Activated CD8-positive, alpha-beta T cell treated with anti-CD3 and anti-CD28 coated beads for 36 hours (primary cell): ENCODE data around the gene S100A7A. TPM values are rescaled to one million over a fixed set of nuclear protein-coding genes. Genes with fewer than 3 reads are reported as not detected.
"Not testable (repeated sequence)": the region's sequence is repeated elsewhere in the genome, so short reads cannot be mapped to it uniquely, and the experiment has no call there.

Experiments used
- ATAC-seq: fragments of 200-7000 bp; cut with Tn5 transposase; one replicate; pipeline ENCODE4 v1.10.0; 2021; ENCODE audit warnings: mild to moderate bottlenecking, moderate library complexity
- CTCF ChIA-PET: fragments of 350-600 bp; sonication (Branson Sonifier 250); formaldehyde crosslinking; loops from one replicate; lab custom pipeline; 2021; ENCODE audit warnings: antibody characterized with exemption; lab: Charles Lee
- POLR2A ChIA-PET: fragments of 350-600 bp; sonication (Branson Sonifier 250); formaldehyde crosslinking; loops from one replicate; lab custom pipeline; 2021; ENCODE audit warnings: antibody characterized with exemption; lab: Charles Lee
- DNase-seq: peaks from one replicate; pipeline ENCODE4 v3.0.0-alpha.2; 2020
- H3K27ac Mint-ChIP-seq: one replicate; pipeline ENCODE4 v1.8.0; 2021; ENCODE audit warnings: mild to moderate bottlenecking, mixed read lengths
- H3K27me3 Mint-ChIP-seq: one replicate; pipeline ENCODE4 v1.8.0; 2021; ENCODE audit warnings: mixed read lengths
- H3K36me3 Mint-ChIP-seq: one replicate; pipeline ENCODE4 v1.8.0; 2021; ENCODE audit warnings: low read depth, mixed read lengths
- H3K4me1 Mint-ChIP-seq: one replicate; pipeline ENCODE4 v1.8.0; 2021; ENCODE audit warnings: low read depth, mixed read lengths
- H3K4me3 Mint-ChIP-seq: one replicate; pipeline ENCODE4 v1.8.0; 2021; ENCODE audit warnings: mild to moderate bottlenecking, moderate library complexity, mixed read lengths
- H3K9me3 Mint-ChIP-seq: one replicate; pipeline ENCODE4 v1.8.0; 2021; ENCODE audit warnings: mixed read lengths
- CTCF ChIP-seq: fragments of 200-600 bp; IDR thresholded peaks from one replicate; pipeline ENCODE4 v1.8.0; 2022; ENCODE audit warnings: antibody characterized with exemption, mild to moderate bottlenecking
- intact Hi-C: fragments of 100-400 bp; cut with micrococcal nuclease; formaldehyde crosslinking; loops from one replicate; pipeline ENCODE4 v1.10.0; 2022
- total RNA-seq, 2 experiments: library from RNA; stranded (reverse); gene quantifications; one replicate each; pipeline ENCODE4 v1.2.3, GENCODE V29; 2021

Gene S100A7A
- total RNA-seq, 2 experiments from 2014 or later, result not detected

DNA sequence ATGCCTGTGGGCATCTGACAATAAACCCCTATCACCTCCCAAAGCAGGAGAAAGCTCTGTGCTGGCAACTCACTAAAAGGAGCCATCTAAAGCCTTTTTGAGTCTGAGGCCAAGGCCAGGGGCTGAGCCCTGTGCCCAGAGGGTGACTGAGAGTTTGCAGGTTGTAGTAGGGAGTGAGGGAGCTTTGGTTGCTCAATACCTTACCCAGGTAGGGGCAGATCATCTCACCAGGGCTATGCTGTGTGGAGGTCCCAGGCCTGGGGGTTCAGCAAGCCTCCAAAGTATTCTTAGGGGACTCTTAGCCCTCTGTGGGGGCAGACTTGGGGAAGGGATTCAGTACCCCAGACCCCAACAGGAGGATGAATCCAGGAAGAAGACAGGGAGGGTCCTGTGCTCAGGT is 23.0 kb downstream of the S100A7A start:
- peaks cover 16% of the 10 kb centered on the region for H3K27me3 Mint-ChIP-seq

DNA sequence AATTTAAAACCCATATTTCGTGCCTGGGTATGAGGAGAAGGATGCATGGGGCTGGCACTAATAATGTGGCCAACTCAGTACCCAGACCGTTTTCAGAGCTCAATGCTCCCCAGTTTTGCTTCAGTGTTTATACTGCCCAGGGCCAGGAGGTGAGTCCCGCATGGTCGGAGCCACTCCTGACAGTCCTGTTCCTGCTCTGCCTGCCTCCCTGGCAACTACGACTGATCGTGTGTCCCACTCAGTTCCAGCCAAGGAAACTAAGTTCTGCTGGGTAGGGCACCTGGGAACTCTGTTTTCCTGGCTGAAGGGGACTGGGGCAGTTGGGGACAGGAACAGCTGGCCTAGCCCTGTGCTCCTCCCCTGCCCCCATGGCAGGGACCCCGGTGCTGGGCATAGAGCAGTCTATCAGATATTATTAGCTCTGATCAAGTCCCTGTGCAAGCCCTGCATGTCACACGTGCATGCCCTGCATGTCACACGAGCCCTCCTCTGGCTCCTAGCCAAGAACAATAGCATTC is 25.0 kb downstream of the S100A7A start:
- TF ChIP-seq CTCF, result no peak
- ChIA-PET CTCF (interaction anchor here (0.7 kb wide), 1 partner anchor 53 kb away, joined by 3 read pairs; no protein-coding TSS in a partner anchor), POLR2A (no interaction called here)
- H3K9me3 Mint-ChIP-seq, result no peaks in the 10 kb centered on the region
- H3K36me3 Mint-ChIP-seq, result no peaks in the 10 kb centered on the region
- DNase-seq, result no peak
- peaks cover 22% of the 10 kb centered on the region for H3K27me3 Mint-ChIP-seq
- H3K4me1 Mint-ChIP-seq, result no peaks in the 10 kb centered on the region
- H3K4me3 Mint-ChIP-seq, result no peak overlapping the region
- ATAC-seq, result no peak
- intact Hi-C loops, result no loop called here
- H3K27ac Mint-ChIP-seq, result no peak overlapping the region

More for the DNA sequence above, 23.0 kb downstream of the S100A7A start:
- ATAC-seq (no peak), DNase-seq (no peak)
- TF ChIP-seq CTCF, result no peak
- intact Hi-C loops, result no loop called here
- H3K4me1 Mint-ChIP-seq, result no peaks in the 10 kb centered on the region
- no peaks in the 10 kb centered on the region for H3K9me3 Mint-ChIP-seq
- no peak overlapping the region for H3K4me3 Mint-ChIP-seq
- no peak overlapping the region for H3K27ac Mint-ChIP-seq
- ChIA-PET POLR2A (no interaction called here), CTCF (interaction anchor here (0.9 kb wide), 1 partner anchor 27 kb away, joined by 3 read pairs; no protein-coding TSS in a partner anchor)
- H3K36me3 Mint-ChIP-seq, result no peaks in the 10 kb centered on the region

- ATAC-seq, result no peak
- intact Hi-C loops, result no loop called here
These were observed 27.2 kb downstream of the S100A7A start for GRCh38 chr1:153443486-153443885.

GRCh38 chr1:153444078-153444477 is 27.8 kb downstream of the S100A7A start:
- Mint-ChIP-seq H3K27me3 (peaks cover 17% of the 10 kb centered on the region), H3K36me3 (no peaks in the 10 kb centered on the region), H3K9me3 (no peaks in the 10 kb centered on the region), H3K4me3 (no peak overlapping the region), H3K27ac (no peak overlapping the region), H3K4me1 (no peaks in the 10 kb centered on the region)
- CTCF ChIA-PET, result interaction anchor here (1.3 kb wide), 1 partner anchor 22 kb away, joined by 4 read pairs; no protein-coding TSS in a partner anchor
- intact Hi-C loops, result no loop called here
- DNase-seq (no peak), ATAC-seq (no peak)
- POLR2A ChIA-PET, result interaction anchor here (1.0 kb wide), 1 partner anchor 16 kb away, joined by 3 read pairs; the partner anchor contains the start of gene S100A7
- TF ChIP-seq CTCF, result no peak

More at GRCh38 chr1:153443486-153443885, 27.2 kb downstream of the S100A7A start:
- H3K36me3 Mint-ChIP-seq, result no peaks in the 10 kb centered on the region
- H3K4me3 Mint-ChIP-seq, result no peak overlapping the region
- H3K27ac Mint-ChIP-seq, result no peak overlapping the region
- POLR2A ChIA-PET, result interaction anchor here (1.0 kb wide), 1 partner anchor 16 kb away, joined by 3 read pairs; the partner anchor contains the start of gene S100A7
- TF ChIP-seq CTCF, result no peak
- no peak for DNase-seq
- CTCF ChIA-PET, result interaction anchor here (1.3 kb wide), 1 partner anchor 22 kb away, joined by 4 read pairs; no protein-coding TSS in a partner anchor
- no peaks in the 10 kb centered on the region for H3K9me3 Mint-ChIP-seq
- peaks cover 15% of the 10 kb centered on the region for H3K27me3 Mint-ChIP-seq
- no peaks in the 10 kb centered on the region for H3K4me1 Mint-ChIP-seq

DNA sequence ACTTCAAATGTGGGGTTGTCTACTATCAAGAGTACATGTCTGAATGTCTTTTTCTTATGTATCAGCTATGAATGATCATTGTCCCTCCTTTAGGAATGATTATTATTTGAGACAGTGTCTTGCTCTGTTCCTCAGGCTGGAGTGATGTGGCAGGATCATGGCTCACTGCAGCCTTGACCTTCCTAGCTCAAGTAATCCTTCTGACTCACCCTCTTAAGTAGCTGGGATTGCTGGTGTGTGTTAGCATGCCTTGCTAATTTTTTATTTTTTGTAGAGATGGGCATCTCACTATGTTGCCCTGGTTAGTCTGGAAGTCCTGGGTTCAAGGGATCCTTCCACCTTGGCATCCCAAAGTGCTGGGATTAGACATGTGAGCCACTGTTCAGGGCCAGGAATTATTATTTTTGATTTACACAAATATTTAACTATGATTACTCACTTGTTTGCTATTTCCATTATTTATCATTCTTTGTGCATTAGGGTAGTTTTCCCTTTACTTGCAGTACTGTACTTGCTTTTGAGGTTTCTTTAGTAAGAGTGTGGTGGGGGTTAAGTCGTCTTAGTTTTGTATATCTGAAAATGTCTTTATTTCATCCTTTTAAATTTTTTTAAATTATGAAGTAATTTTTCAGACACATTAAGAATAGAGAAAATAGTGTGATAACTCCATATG is 31.3 kb downstream of the S100A7A start:
- Mint-ChIP-seq H3K27ac (no peak overlapping the region), H3K4me1 (no peaks in the 10 kb centered on the region), H3K4me3 (no peak overlapping the region), H3K36me3 (no peaks in the 10 kb centered on the region), H3K9me3 (no peaks in the 10 kb centered on the region), H3K27me3 (peaks cover 33% of the 10 kb centered on the region)
- TF ChIP-seq CTCF, result no peak
- ATAC-seq (no peak), DNase-seq (no peak)
- POLR2A ChIA-PET, result no interaction called here
- intact Hi-C loops, result no loop called here
- CTCF ChIA-PET, result interaction anchor here (1.3 kb wide), 1 partner anchor 18 kb away, joined by 5 read pairs; no protein-coding TSS in a partner anchor

GRCh38 chr1:153448851-153449250 is 32.5 kb downstream of the S100A7A start:
- H3K36me3 Mint-ChIP-seq, H3K9me3 Mint-ChIP-seq, POLR2A ChIA-PET, DNase-seq, intact Hi-C loops, H3K4me1 Mint-ChIP-seq, H3K4me3 Mint-ChIP-seq, H3K27ac Mint-ChIP-seq, ATAC-seq: not testable (repeated sequence)
- CTCF ChIA-PET, result interaction anchor here (1.0 kb wide), 1 partner anchor 17 kb away, joined by 4 read pairs; no protein-coding TSS in a partner anchor
- H3K27me3 Mint-ChIP-seq, result peaks cover 35% of the 10 kb centered on the region
